Heart left ventricle (tissue), 16 donors: ENCODE data around the gene EDDM3A. TPM values are rescaled to one million over a fixed set of nuclear protein-coding genes. Genes with fewer than 3 reads are reported as not detected.
"Not testable (repeated sequence)": the region's sequence is repeated elsewhere in the genome, so short reads cannot be mapped to it uniquely, and the experiment has no call there.

Experiments
- ATAC-seq, 4 donors: fragments of 200-7000 bp; cut with Tn5 transposase; one replicate each; pipeline ENCODE4 v1.9.1; 2020 to 2022; ENCODE audit warnings: moderate library complexity in 4 of 4, mild to moderate bottlenecking in 3 of 4, moderate number of reproducible peaks in 1 of 4
- DNase-seq, 5 donors: peaks; one replicate each; pipeline ENCODE4 v3.0.0-alpha.2; 2020
- H3K27ac ChIP-seq, 12 donors: fragments of 200-600 bp; sonication (generic) in 4 of 12; one replicate each; pipeline versions ENCODE4 v1.5.0 to v1.8.0; 2016 to 2022; ENCODE audit warnings: mild to moderate bottlenecking in 2 of 12
- H3K27me3 ChIP-seq, 9 donors: fragments of 200-600 bp; sonication (generic) in 2 of 9; one replicate each; pipeline versions ENCODE4 v1.5.1 to v1.8.0; 2016 to 2022; ENCODE audit warnings: mild to moderate bottlenecking in 3 of 9
- H3K36me3 ChIP-seq, 9 donors: fragments of 200-600 bp; sonication (generic) in 2 of 9; one replicate each; pipeline versions ENCODE4 v1.5.0 to v1.8.0; 2018 to 2022; ENCODE audit warnings: mild to moderate bottlenecking in 2 of 9
- H3K4me1 ChIP-seq, 12 donors: fragments of 200-600 bp; sonication (generic) in 4 of 12; one replicate each; pipeline versions ENCODE4 v1.5.0 to v1.8.0; 2016 to 2022; ENCODE audit warnings: mild to moderate bottlenecking in 3 of 12
- H3K4me3 ChIP-seq, 12 donors: fragments of 200-600 bp; sonication (generic) in 4 of 12; one replicate each; pipeline versions ENCODE4 v1.5.0 to v1.8.0; 2017 to 2022; ENCODE audit warnings: mild to moderate bottlenecking in 9 of 12, moderate library complexity in 4 of 12
- H3K9me3 ChIP-seq, 12 donors: fragments of 200-600 bp; sonication (generic) in 4 of 12; one replicate each; pipeline versions ENCODE4 v1.5.0 to v1.8.0; 2016 to 2022; ENCODE audit warnings: mild to moderate bottlenecking in 1 of 12
- CTCF ChIP-seq, 12 donors: fragments of 200-600 bp; sonication (generic) in 4 of 12; IDR thresholded peaks; one replicate each; pipeline versions ENCODE4 v1.5.0 to v1.8.0; 2018 to 2022; ENCODE audit warnings: antibody characterized with exemption in 12 of 12, mild to moderate bottlenecking in 5 of 12
- POLR2A ChIP-seq, 2 donors: fragments of 450-650 bp; IDR thresholded peaks; one replicate each; pipeline ENCODE4 v1.6.1; 2017; ENCODE audit warnings: antibody characterized with exemption in 2 of 2, mild to moderate bottlenecking in 2 of 2, moderate library complexity in 2 of 2
- whole genome bisulfite sequencing, 4 donors: extraction: QIAGEN DNeasy Blood & Tissue Kit in 2 of 4; methylation state at CpG; one replicate each; pipeline versions ENCODE4 v1.1.5 to v1.1.7; 2013 to 2018; 5-methylcytosine and 5-hydroxymethylcytosine counted together
- intact Hi-C, 10 donors: fragments of 100-400 bp; cut with DNase I; formaldehyde crosslinking; loops; one replicate each; pipeline versions ENCODE4 v1.11.1 to v1.14.2; 2022
- polyA plus RNA-seq, 2 donors: library from polyadenylated mRNA; stranded (reverse); fragments of 200-250 nt; gene quantifications; one replicate each; pipeline ENCODE4 v1.2.3, GENCODE V29; 2013
- total RNA-seq, 9 donors: library from RNA; depleted of rRNA in 2 of 9; stranded (reverse); fragments of >200 nt in 2 of 9; fragmentation: NEBNext Ultra II Directional in 3 of 9; extraction: Animal tissue kit (Norgen Biotek cat#: 25700) in 3 of 9; gene quantifications; one replicate each; pipeline versions ENCODE4 v1.1.0 to v1.2.4, GENCODE V29; 2016 to 2023
- donor health status: ischemic (EF 13 %, LVEDD 7.1; RV severe dilation, severe dysfunction).
- donor health status: healthy with polysubstance abuse.
- donor health status: DM: no; HTN: yes; CAD: no.
- donor health status: DM: no; HTN: no; CAD: no.
- donor health status: ischemic (EF 25% LVEDD 6.9; RV normal size, moderate dysfunction).
- donor health status: ischemic (EF 25% LVEDD 5.7; RV mildly dilated, moderate dysfunction).
- donor health status: healthy.
- donor health status: DM: yes; HTN: yes; CAD: no.
- donor health status: ischemic (EF 35%, LVEDD 5.7; RV mildly dilated, moderate dysfunction).
- donor health status: nonischemic (EF 11% LVEDD 7.7; RV severe dilation, severe dysfunction).
- donor health status: DM: yes; HTN: yes; CAD: no.
- donor health status: PGD.
- donor health status: ischemic (EF 29% LVEDD 5.4; RV normal size, mild dysfunction).
- donor health status: nonischemic (EF 23%, LVEDD 6.1; RV moderate dilation, normal function).

The EDDM3A gene
- total and polyA plus RNA-seq, 11 donors = not detected

GRCh38 chr14:20757965-20758364 lies 12.3 kb downstream of the EDDM3A start:
- Histone ChIP-seq H3K27me3 (no peaks in the 10 kb centered on the region), H3K4me1 (peaks cover 0 to 7% (median 0%) of the 10 kb centered on the region in 12 donors), H3K9me3 (peaks cover 0 to 6% (median 0%) of the 10 kb centered on the region in 12 donors), H3K27ac (no peak overlapping the region), H3K36me3 (no peaks in the 10 kb centered on the region), H3K4me3 (no peak overlapping the region)
- DNase-seq (peak in 2 of 5 donors; percentile 28 to 33), ATAC-seq (no peak)
- intact Hi-C loops = loop anchor here (2.0 to 10.0 kb wide), 9 partner anchors 43 to 99 kb away; partner anchors contain the start of gene RNASE1 (in 1 of the 10)
- WGBS, 4 donors = 57 to 72% (median 59%) methylated on average over 4 of the region's 4 CpGs
- peak; percentile 32 to 60 (median 43) for TF ChIP-seq CTCF (IDR thresholded peaks at IDR 0.05)
- TF ChIP-seq POLR2A (IDR thresholded peaks at IDR 0.05) = no peak

GRCh38 chr14:20759465-20759864 lies 13.8 kb downstream of the EDDM3A start:
- not testable (repeated sequence) for DNase-seq, ATAC-seq, H3K4me3 ChIP-seq, H3K27me3 ChIP-seq, H3K4me1 ChIP-seq, H3K27ac ChIP-seq, H3K9me3 ChIP-seq, H3K36me3 ChIP-seq
- WGBS, 4 donors = 90 to 98% (median 95%) methylated on average over 5 of the region's 5 CpGs
- intact Hi-C loops = loop anchor here (2.0 to 10.0 kb wide), 9 partner anchors 41 to 98 kb away; partner anchors contain the start of gene RNASE1 (in 1 of the 10)

GRCh38 chr14:20760950-20761349 lies 15.3 kb downstream of the EDDM3A start:
- intact Hi-C loops = no loop called here
- H3K4me1 ChIP-seq = no peaks in the 10 kb centered on the region
- no peak overlapping the region for H3K27ac ChIP-seq
- ATAC-seq (no peak), DNase-seq (no peak)
- H3K36me3 ChIP-seq = no peaks in the 10 kb centered on the region
- H3K9me3 ChIP-seq = no peaks in the 10 kb centered on the region
- TF ChIP-seq POLR2A (IDR thresholded peaks at IDR 0.05) (no peak), CTCF (IDR thresholded peaks at IDR 0.05) (no peak)
- H3K27me3 ChIP-seq = no peaks in the 10 kb centered on the region
- no peak overlapping the region for H3K4me3 ChIP-seq

- no peak for TF ChIP-seq CTCF (IDR thresholded peaks at IDR 0.05)
- TF ChIP-seq POLR2A (IDR thresholded peaks at IDR 0.05) = no peak
- H3K4me1 ChIP-seq = no peaks in the 10 kb centered on the region
- no peaks in the 10 kb centered on the region for H3K36me3 ChIP-seq
- no peaks in the 10 kb centered on the region for H3K27me3 ChIP-seq
- 50 to 67% (median 61%) methylated on average over 3 of the region's 3 CpGs for WGBS, 4 donors
- H3K9me3 ChIP-seq = no peaks in the 10 kb centered on the region
- intact Hi-C loops = loop anchor here in 1 of 10 donors (5.0 kb wide), 1 partner anchor 34 kb away; the partner anchor contains the start of gene RNASE1
- DNase-seq (no peak), ATAC-seq (peak in 3 of 4 donors; percentile 24 to 76 (median 52))
- no peak overlapping the region for H3K4me3 ChIP-seq
- H3K27ac ChIP-seq = no peak overlapping the region
Observed at GRCh38 chr14:20768593-20768892, 22.9 kb downstream of the EDDM3A start.

- no peaks in the 10 kb centered on the region for H3K27me3 ChIP-seq
- no peaks in the 10 kb centered on the region for H3K36me3 ChIP-seq
- ATAC-seq (no peak), DNase-seq (no peak)
- intact Hi-C loops = loop anchor here in 1 of 10 donors (5.0 kb wide), 1 partner anchor 33 kb away; the partner anchor contains the start of gene RNASE1
- no peak overlapping the region for H3K4me3 ChIP-seq
- no peaks in the 10 kb centered on the region for H3K4me1 ChIP-seq
- TF ChIP-seq POLR2A (IDR thresholded peaks at IDR 0.05) (no peak), CTCF (IDR thresholded peaks at IDR 0.05) (no peak)
- no peaks in the 10 kb centered on the region for H3K9me3 ChIP-seq
- H3K27ac ChIP-seq = no peak overlapping the region
- 90 to 95% (median 90%) methylated on average over 3 of the region's 3 CpGs for WGBS, 4 donors
Observed at GRCh38 chr14:20769421-20769820, 23.7 kb downstream of the EDDM3A start.
